ENCODE data around the gene SCAMP5. TPM values are rescaled to one million over a fixed set of nuclear protein-coding genes. Genes with fewer than 3 reads are reported as not detected.

SCAMP5 gene
- total RNA-seq, 1 donor from 2014 or later, result 164 TPM

GRCh38 chr15:75042730-75043508 is 47.6 kb downstream of the SCAMP5 start:
- H3K36me3 Mint-ChIP-seq (ENCODE audit: unreplicated experiment), result no peaks in the 10 kb centered on the region
- H3K9me3 Mint-ChIP-seq (ENCODE audit: unreplicated experiment), result peaks cover 5% of the 10 kb centered on the region
- H3K27me3 Mint-ChIP-seq (ENCODE audit: unreplicated experiment), result peaks cover 8% of the 10 kb centered on the region
- no peak for TF ChIP-seq CTCF (IDR thresholded peaks at IDR 0.05; ENCODE audit: partially characterized antibody, unreplicated experiment)
- no peak overlapping the region for H3K27ac Mint-ChIP-seq (ENCODE audit: unreplicated experiment)
- DNase-seq, result peak; percentile 37
- H3K4me1 Mint-ChIP-seq (ENCODE audit: low read depth, unreplicated experiment), result peaks cover 8% of the 10 kb centered on the region
- no peak overlapping the region for H3K4me3 Mint-ChIP-seq (ENCODE audit: unreplicated experiment)

GRCh38 chr15:75043509-75044257 is 48.3 kb downstream of the SCAMP5 start:
- H3K27ac Mint-ChIP-seq (ENCODE audit: unreplicated experiment), result no peak overlapping the region
- H3K27me3 Mint-ChIP-seq (ENCODE audit: unreplicated experiment), result peaks cover 8% of the 10 kb centered on the region
- TF ChIP-seq CTCF (IDR thresholded peaks at IDR 0.05; ENCODE audit: partially characterized antibody, unreplicated experiment), result no peak
- H3K36me3 Mint-ChIP-seq (ENCODE audit: unreplicated experiment), result no peaks in the 10 kb centered on the region
- DNase-seq, result no peak
- H3K9me3 Mint-ChIP-seq (ENCODE audit: unreplicated experiment), result peaks cover 5% of the 10 kb centered on the region
- H3K4me3 Mint-ChIP-seq (ENCODE audit: unreplicated experiment), result no peak overlapping the region
- H3K4me1 Mint-ChIP-seq (ENCODE audit: low read depth, unreplicated experiment), result peaks cover 8% of the 10 kb centered on the region

GRCh38 chr15:75044258-75044878 is 49.0 kb downstream of the SCAMP5 start:
- H3K27me3 Mint-ChIP-seq (ENCODE audit: unreplicated experiment), result peaks cover 8% of the 10 kb centered on the region
- no peaks in the 10 kb centered on the region for H3K36me3 Mint-ChIP-seq (ENCODE audit: unreplicated experiment)
- no peak overlapping the region for H3K4me3 Mint-ChIP-seq (ENCODE audit: unreplicated experiment)
- H3K27ac Mint-ChIP-seq (ENCODE audit: unreplicated experiment), result no peak overlapping the region
- peaks cover 8% of the 10 kb centered on the region for H3K4me1 Mint-ChIP-seq (ENCODE audit: low read depth, unreplicated experiment)
- peaks cover 5% of the 10 kb centered on the region for H3K9me3 Mint-ChIP-seq (ENCODE audit: unreplicated experiment)
- no peak for DNase-seq
- TF ChIP-seq CTCF (IDR thresholded peaks at IDR 0.05; ENCODE audit: partially characterized antibody, unreplicated experiment), result no peak

- Mint-ChIP-seq H3K4me3 (ENCODE audit: unreplicated experiment) (no peak overlapping the region), H3K27me3 (ENCODE audit: unreplicated experiment) (peaks cover 8% of the 10 kb centered on the region), H3K36me3 (ENCODE audit: unreplicated experiment) (no peaks in the 10 kb centered on the region), H3K4me1 (ENCODE audit: low read depth, unreplicated experiment) (peaks cover 8% of the 10 kb centered on the region), H3K9me3 (ENCODE audit: unreplicated experiment) (peaks cover 5% of the 10 kb centered on the region), H3K27ac (ENCODE audit: unreplicated experiment) (no peak overlapping the region)
- no peak for DNase-seq
- TF ChIP-seq CTCF (IDR thresholded peaks at IDR 0.05; ENCODE audit: partially characterized antibody, unreplicated experiment), result no peak
These were observed 50.1 kb downstream of the SCAMP5 start for GRCh38 chr15:75045332-75046015.

Measured in glutamatergic neuron (in vitro differentiated cells).